Measurements from ENCODE around the gene SOBP.

GRCh38 chr6:107533415-107534059 is 43.6 kb downstream of the SOBP start:
- TF ChIP-seq CTCF (IDR thresholded peaks at IDR 0.05) (no peak), EZH2 (IDR thresholded peaks at IDR 0.05; ENCODE audit: borderline replicate concordance, insufficient read depth, low read depth, low read length, poor library complexity, severe bottlenecking) (no peak)
